SH-SY5Y (cell line): ENCODE results near the gene LRRC52.

Experiments
- GATA2 ChIP-seq: IDR thresholded peaks from 2 replicates; pipeline ENCODE4 v1.6.1; 2011; ENCODE audit warnings: mild to moderate bottlenecking, low read depth, low read length
- GATA3 ChIP-seq: IDR thresholded peaks from 2 replicates; pipeline ENCODE4 v1.6.1; 2011; ENCODE audit warnings: low read depth, mild to moderate bottlenecking, low read length, moderate library complexity

Gene LRRC52

GRCh38 chr1:165549973-165550372, 6.2 kb downstream of the LRRC52 start:
- TF ChIP-seq GATA2, result no peak
- TF ChIP-seq GATA3, result no peak

GRCh38 chr1:165551469-165551868, 7.7 kb downstream of the LRRC52 start:
- TF ChIP-seq GATA2 (no peak), GATA3 (no peak)

- TF ChIP-seq GATA3 (no peak), GATA2 (no peak)
Observed at GRCh38 chr1:165560883-165561656, 17.3 kb downstream of the LRRC52 start.

- TF ChIP-seq GATA3 (no peak), GATA2 (no peak)
Observed at GRCh38 chr1:165562571-165562970, 18.8 kb downstream of the LRRC52 start.

- TF ChIP-seq GATA2 (no peak), GATA3 (no peak)
Observed at GRCh38 chr1:165563551-165563950, 19.8 kb downstream of the LRRC52 start.

- TF ChIP-seq GATA2, result no peak
- TF ChIP-seq GATA3, result no peak
Observed at GRCh38 chr1:165564561-165564960, 20.8 kb downstream of the LRRC52 start.

- TF ChIP-seq GATA2, result no peak
- no peak for TF ChIP-seq GATA3
Observed at GRCh38 chr1:165565751-165566490, 22.1 kb downstream of the LRRC52 start.

- TF ChIP-seq GATA3 (no peak), GATA2 (no peak)
Observed at GRCh38 chr1:165570078-165570477, 26.3 kb downstream of the LRRC52 start.

GRCh38 chr1:165573787-165574186, 30.0 kb downstream of the LRRC52 start:
- TF ChIP-seq GATA2 (no peak), GATA3 (no peak)

- TF ChIP-seq GATA3, result no peak
- no peak for TF ChIP-seq GATA2
Observed at GRCh38 chr1:165574295-165574694, 30.5 kb downstream of the LRRC52 start.

GRCh38 chr1:165575468-165576099, 31.8 kb downstream of the LRRC52 start:
- TF ChIP-seq GATA3 (no peak), GATA2 (no peak)

- TF ChIP-seq GATA2 (no peak), GATA3 (no peak)
Observed at GRCh38 chr1:165576536-165576935, 32.7 kb downstream of the LRRC52 start.

- TF ChIP-seq GATA3, result no peak
Observed at GRCh38 chr1:165577707-165578106, 33.9 kb downstream of the LRRC52 start.
